HG02938 (cell line): Measurements from ENCODE around the gene PDZK1IP1.
"Not testable (repeated sequence)": the region's sequence is repeated elsewhere in the genome, so short reads cannot be mapped to it uniquely, and the experiment has no call there.

Experiments used
- ATAC-seq: cut with Tn5 transposase; IDR thresholded peaks from one replicate; pipeline ENCODE4 v1.9.1; 2021; ENCODE audit warnings: mild to moderate bottlenecking, moderate library complexity; ENCODE audit not compliant: unreplicated experiment

The PDZK1IP1 gene

GRCh38 chr1:47140358-47140757 is 49.5 kb downstream of the PDZK1IP1 start:
- not testable (repeated sequence) for ATAC-seq

- ATAC-seq: no peak
These were observed 51.8 kb downstream of the PDZK1IP1 start for GRCh38 chr1:47137925-47138615.

- ATAC-seq: no peak
These were observed 52.6 kb downstream of the PDZK1IP1 start, which contains the start of gene CYP4A22 for GRCh38 chr1:47137198-47137597. CYP4A22 (plus strand) TSS chr1:47137441; CDS start chr1:47137486, 45 bp downstream.
